Liver (tissue), 10 donors: ENCODE measurements around the gene RIMBP3B. TPM values are rescaled to one million over a fixed set of nuclear protein-coding genes. Genes with fewer than 3 reads are reported as not detected.
"Not testable (repeated sequence)": the region's sequence is repeated elsewhere in the genome, so short reads cannot be mapped to it uniquely, and the experiment has no call there.

Experiments used
- DNase-seq: peaks from one replicate; pipeline ENCODE4 v3.0.0-alpha.2; 2017; ENCODE audit warnings: low spot score
- H3K27ac ChIP-seq, 2 donors: one replicate each; pipeline ENCODE4 v1.7.0; 2013; ENCODE audit warnings: inconsistent platforms in 2 of 2, low read length in 2 of 2, control low read depth in 1 of 2, low read depth in 1 of 2, mild to moderate bottlenecking in 1 of 2
- H3K27me3 ChIP-seq, 4 donors: one replicate each; pipeline versions ENCODE4 v1.6.1 to v1.7.0; 2013; ENCODE audit warnings: low read length in 3 of 4, inconsistent platforms in 1 of 4, mild to moderate bottlenecking in 1 of 4, moderate library complexity in 1 of 4; ENCODE audit not compliant: control insufficient read depth in 4 of 4, insufficient read depth in 4 of 4
- H3K36me3 ChIP-seq, 4 donors: one replicate each; pipeline versions ENCODE4 v1.6.1 to v1.7.0; 2013; ENCODE audit warnings: low read length in 3 of 4, mild to moderate bottlenecking in 3 of 4, low read depth in 1 of 4, moderate library complexity in 1 of 4; ENCODE audit not compliant: control insufficient read depth in 4 of 4, insufficient read depth in 3 of 4
- H3K4me1 ChIP-seq, 4 donors: one replicate each; pipeline versions ENCODE4 v1.6.1 to v1.7.0; 2013; ENCODE audit warnings: low read length in 3 of 4, mild to moderate bottlenecking in 3 of 4, moderate library complexity in 1 of 4; ENCODE audit not compliant: control insufficient read depth in 4 of 4, insufficient read depth in 4 of 4
- H3K4me3 ChIP-seq, 3 donors: one replicate each; pipeline versions ENCODE4 v1.6.1 to v1.7.0; 2013; ENCODE audit warnings: low read length in 3 of 3, control low read depth in 1 of 3, low read depth in 1 of 3, mild to moderate bottlenecking in 1 of 3
- H3K9ac ChIP-seq, 2 donors: one replicate each; pipeline ENCODE4 v1.7.0; 2013; ENCODE audit warnings: low read length in 2 of 2, mild to moderate bottlenecking in 2 of 2, moderate library complexity in 2 of 2, control low read depth in 1 of 2, low read depth in 1 of 2
- H3K9me3 ChIP-seq, 4 donors: one replicate each; pipeline versions ENCODE4 v1.6.1 to v1.7.0; 2013; ENCODE audit warnings: low read length in 3 of 4; ENCODE audit not compliant: control insufficient read depth in 4 of 4
- WGBS: extraction: QIAGEN DNeasy Blood & Tissue Kit; methylation state at CpG from one replicate; pipeline ENCODE4 v1.1.7; 2013; 5-methylcytosine and 5-hydroxymethylcytosine counted together
- polyA plus RNA-seq, 2 donors: library from polyadenylated mRNA; stranded (reverse) in 1 of 2; unstranded in 1 of 2; fragments of 200-250 nt in 1 of 2; fragments of >200 nt in 1 of 2; fragmentation: Nextera tagmentation in 1 of 2; extraction: Ambion mirVana in 1 of 2; gene quantifications; one replicate each; pipeline versions ENCODE4 v1.2.1 to v1.2.3, GENCODE V29; 2013 to 2015
- small RNA-seq: library from RNA; depleted of rRNA; stranded (forward); fragments of <200 nt; gene quantifications from one replicate; pipeline ENCODE3, GENCODE V24; 2014
- total RNA-seq, 2 donors: library from RNA; depleted of rRNA; stranded (reverse); fragments of >200 nt; gene quantifications; one replicate each; pipeline ENCODE4 v1.2.3, GENCODE V29; 2014
- donor health status: healthy.
- donor health status: healthy.
- donor health status: healthy.
- donor health status: healthy.
- donor health status: healthy.

Gene RIMBP3B
- total and polyA plus RNA-seq, 4 donors, result under 0.01 to 0.01 TPM; not detected in 2

GRCh38 chr22:21424084-21424709 lies 40.6 kb downstream of the RIMBP3B start:
- not testable (repeated sequence) for DNase-seq, H3K27me3 ChIP-seq, H3K9ac ChIP-seq, H3K36me3 ChIP-seq, H3K9me3 ChIP-seq, H3K4me3 ChIP-seq, H3K27ac ChIP-seq, H3K4me1 ChIP-seq
- WGBS, result no CpG with 5 or more reads among the region's 12 CpGs

- H3K4me3 ChIP-seq, DNase-seq, H3K9me3 ChIP-seq, H3K27ac ChIP-seq, H3K9ac ChIP-seq, H3K27me3 ChIP-seq, H3K36me3 ChIP-seq, H3K4me1 ChIP-seq: not testable (repeated sequence)
- WGBS, result 87% methylated on average over 4 of the region's 15 CpGs
Measured at GRCh38 chr22:21434378-21435233, 51.1 kb downstream of the RIMBP3B start.

DNA sequence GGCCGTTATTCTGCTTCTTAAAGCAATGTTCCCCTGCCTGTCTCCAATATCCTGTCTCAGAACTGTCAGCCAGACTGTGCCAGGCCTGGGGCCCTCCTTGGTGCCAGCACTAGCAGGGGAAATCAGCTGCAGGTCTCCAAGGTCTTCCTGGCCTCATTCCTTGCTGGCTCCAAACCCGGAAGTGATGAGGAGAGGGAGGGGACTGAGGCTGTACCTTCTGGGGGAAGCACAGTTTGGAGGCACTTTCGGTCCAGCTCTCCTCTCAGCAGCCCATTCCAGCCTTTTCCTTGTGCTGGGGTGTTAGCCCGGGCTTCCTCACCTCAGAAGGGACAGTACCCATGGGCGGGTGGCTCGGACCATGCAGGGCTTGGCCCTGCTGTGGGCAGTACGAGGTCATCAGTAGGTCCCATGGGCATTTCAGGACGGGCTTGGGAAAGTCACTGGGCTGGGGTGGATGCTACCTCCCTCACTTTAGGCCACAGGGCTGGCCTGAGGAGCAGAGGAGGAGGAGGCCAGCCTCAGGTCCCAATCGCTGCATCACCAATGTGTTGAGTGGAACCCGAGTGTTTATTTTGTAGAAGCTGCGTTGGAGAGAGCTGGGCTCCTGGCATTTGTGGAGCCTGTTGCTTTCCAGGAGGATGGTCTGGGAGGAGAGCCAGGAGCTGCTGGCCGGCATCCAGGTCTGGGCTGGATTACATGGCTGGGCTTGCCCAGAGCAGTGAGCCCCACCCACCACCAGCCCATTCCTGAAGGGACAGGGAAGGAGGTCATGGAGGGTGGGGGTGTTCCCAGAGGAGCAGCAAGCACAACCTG lies 52.7 kb downstream of the RIMBP3B start:
- DNase-seq, H3K9ac ChIP-seq, H3K4me1 ChIP-seq, H3K4me3 ChIP-seq, H3K9me3 ChIP-seq, H3K27ac ChIP-seq, H3K36me3 ChIP-seq, H3K27me3 ChIP-seq: not testable (repeated sequence)
- 44% methylated on average over 4 of the region's 12 CpGs for WGBS

DNA sequence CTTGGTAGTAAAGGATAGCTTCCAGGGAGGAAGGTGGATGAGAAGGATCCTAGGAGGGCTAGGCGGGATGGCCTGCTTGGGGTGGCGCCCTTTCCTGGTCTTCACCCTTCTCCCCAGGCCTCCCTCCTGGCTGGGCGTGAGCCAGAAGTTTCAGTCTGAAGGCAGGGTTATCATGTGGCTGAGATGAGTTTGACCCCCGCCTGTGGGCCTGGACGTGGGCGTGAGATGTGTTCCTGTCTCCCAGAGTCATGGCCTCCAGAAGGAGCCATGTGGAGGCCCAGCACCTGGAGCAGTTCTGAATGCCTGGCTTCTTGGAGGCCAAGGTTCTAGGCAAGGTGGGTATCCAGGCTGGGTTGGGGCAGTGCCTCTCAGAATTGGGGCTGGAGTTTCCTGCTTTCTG lies 54.5 kb downstream of the RIMBP3B start:
- DNase-seq, H3K4me3 ChIP-seq, H3K9me3 ChIP-seq, H3K9ac ChIP-seq, H3K27ac ChIP-seq, H3K36me3 ChIP-seq, H3K4me1 ChIP-seq, H3K27me3 ChIP-seq: not testable (repeated sequence)
- 86% methylated on average over 4 of the region's 6 CpGs for WGBS

Small RNA genes within 50 kb of the gene (small RNA-seq; reads per million reads assigned to genes)
- gene RF00492, result not detected
- gene RN7SKP63, result not detected

Other genes starting within 250 kb of the RIMBP3B start
- 10 to 100 TPM in 1 of 2 donors, 1 to 10 TPM in 1; 3.0 to 17.8 TPM for gene HIC2, start 33.6 kb downstream of the RIMBP3B start, total RNA-seq
- 1 to 10 TPM in 1 of 2 donors, under 1 TPM in 1; 0.51 to 1.0 TPM for gene HIC2, start 33.6 kb downstream of the RIMBP3B start, polyA plus RNA-seq
- 1 to 10 TPM in 1 of 2 donors, under 1 TPM in 1; 0.25 to 1.8 TPM for gene TMEM191C, start 83.6 kb downstream of the RIMBP3B start, total RNA-seq
- gene TMEM191C, start 83.6 kb downstream of the RIMBP3B start, polyA plus RNA-seq, result under 1 TPM in 1 of 2 donors, not detected in 1; 0.42 TPM
- under 1 TPM; 0.05 to 0.08 TPM for gene RIMBP3C, start 167.7 kb downstream of the RIMBP3B start, total RNA-seq
- under 1 TPM in 1 of 2 donors, not detected in 1; 0.05 TPM for gene RIMBP3C, start 167.7 kb downstream of the RIMBP3B start, polyA plus RNA-seq
- gene UBE2L3, start 184.0 kb downstream of the RIMBP3B start, total RNA-seq, result 10 to 100 TPM; 14.3 to 16.0 TPM
- 10 to 100 TPM; 23.6 to 33.4 TPM for gene UBE2L3, start 184.0 kb downstream of the RIMBP3B start, polyA plus RNA-seq
- gene YDJC, start 246.3 kb downstream of the RIMBP3B start, total RNA-seq, result 1 to 10 TPM; 8.0 to 8.5 TPM
- 10 to 100 TPM in 1 of 2 donors, 1 to 10 TPM in 1; 8.0 to 18.7 TPM for gene YDJC, start 246.3 kb downstream of the RIMBP3B start, polyA plus RNA-seq
- gene CCDC116, start 249.0 kb downstream of the RIMBP3B start, total RNA-seq, result under 1 TPM; 0.05 to 0.08 TPM
- under 1 TPM in 1 of 2 donors, not detected in 1; 0.05 TPM for gene CCDC116, start 249.0 kb downstream of the RIMBP3B start, polyA plus RNA-seq